Keratinocyte (primary cell): ENCODE results near the gene GREM2.

ENCODE experiments used
- EZH2 ChIP-seq: IDR thresholded peaks from one replicate; pipeline ENCODE4 v1.6.1; 2012; ENCODE audit warnings: inconsistent platforms, mild to moderate bottlenecking, low read length, moderate library complexity
- TF ChIP-seq, protein P1 (sequence below), 3 experiments: IDR thresholded peaks in 1 of 3; conservative IDR thresholded peaks in 1 of 3; optimal IDR thresholded peaks in 1 of 3; 2 replicates in 2 of 3; 3 replicates in 1 of 3; pipeline versions ENCODE3 to v1.5.1; 2011; ENCODE audit warnings: low read length in 3 of 3, mild to moderate bottlenecking in 3 of 3, moderate library complexity in 2 of 3, control low read depth in 1 of 3, inconsistent platforms in 1 of 3; ENCODE audit not compliant: insufficient read depth in 2 of 3; ENCODE audit errors: extremely low read depth in 1 of 3

DNA sequence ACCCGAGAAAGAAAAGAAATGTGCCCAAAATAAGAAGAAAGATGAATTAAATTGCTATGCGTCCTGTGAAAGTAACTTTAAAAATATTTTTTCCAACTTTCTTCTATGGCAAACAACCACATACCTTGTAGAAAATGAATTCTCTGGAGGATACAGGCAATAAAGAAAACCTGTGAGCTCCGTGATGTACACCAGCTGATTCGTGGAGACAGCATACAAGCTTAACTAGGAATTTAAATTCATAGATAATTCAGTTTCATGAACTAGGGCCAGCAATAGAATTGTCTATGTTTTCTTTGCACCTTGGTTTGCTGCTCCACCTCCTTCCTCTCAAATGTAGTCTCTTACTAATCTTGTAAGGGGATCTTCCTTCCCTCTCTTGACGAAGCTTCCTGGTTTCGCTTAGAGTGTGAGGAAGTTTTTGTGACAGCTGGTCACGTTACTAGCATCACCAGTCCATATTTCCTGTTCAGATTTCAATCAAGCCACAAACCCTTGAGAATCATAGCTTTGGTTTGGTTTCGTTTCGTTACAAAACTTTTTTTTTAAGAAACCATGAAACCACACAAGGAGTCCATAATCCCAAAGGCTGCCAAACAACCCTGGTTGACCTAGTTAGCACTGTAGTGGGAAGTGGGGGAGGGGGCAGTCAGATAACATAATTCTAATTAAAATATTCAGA, 35.8 kb downstream of the GREM2 start:
- TF ChIP-seq, protein P1, sequence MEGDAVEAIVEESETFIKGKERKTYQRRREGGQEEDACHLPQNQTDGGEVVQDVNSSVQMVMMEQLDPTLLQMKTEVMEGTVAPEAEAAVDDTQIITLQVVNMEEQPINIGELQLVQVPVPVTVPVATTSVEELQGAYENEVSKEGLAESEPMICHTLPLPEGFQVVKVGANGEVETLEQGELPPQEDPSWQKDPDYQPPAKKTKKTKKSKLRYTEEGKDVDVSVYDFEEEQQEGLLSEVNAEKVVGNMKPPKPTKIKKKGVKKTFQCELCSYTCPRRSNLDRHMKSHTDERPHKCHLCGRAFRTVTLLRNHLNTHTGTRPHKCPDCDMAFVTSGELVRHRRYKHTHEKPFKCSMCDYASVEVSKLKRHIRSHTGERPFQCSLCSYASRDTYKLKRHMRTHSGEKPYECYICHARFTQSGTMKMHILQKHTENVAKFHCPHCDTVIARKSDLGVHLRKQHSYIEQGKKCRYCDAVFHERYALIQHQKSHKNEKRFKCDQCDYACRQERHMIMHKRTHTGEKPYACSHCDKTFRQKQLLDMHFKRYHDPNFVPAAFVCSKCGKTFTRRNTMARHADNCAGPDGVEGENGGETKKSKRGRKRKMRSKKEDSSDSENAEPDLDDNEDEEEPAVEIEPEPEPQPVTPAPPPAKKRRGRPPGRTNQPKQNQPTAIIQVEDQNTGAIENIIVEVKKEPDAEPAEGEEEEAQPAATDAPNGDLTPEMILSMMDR (optimal IDR thresholded peaks at IDR 0.05 in 1 of 3, IDR thresholded peaks at IDR 0.05 in 1 of 3, conservative IDR thresholded peaks at IDR 0.05 in 1 of 3; ENCODE audit: extremely low read depth in 1 of 3, insufficient read depth in 2 of 3, low read length in 3 of 3), result no peak
- no peak for TF ChIP-seq EZH2
